Measurements from ENCODE around the gene ARHGEF2. TPM values are rescaled to one million over a fixed set of nuclear protein-coding genes. Genes with fewer than 3 reads are reported as not detected.

Gene ARHGEF2
- total RNA-seq, 2 experiments from 2014 or later: 147 to 150 TPM

- H3K4me1 Mint-ChIP-seq (ENCODE audit: low read depth): peaks cover 8% of the 10 kb centered on the region
- ATAC-seq: no peak
- H3K36me3 Mint-ChIP-seq (ENCODE audit: low read depth): peaks cover 52% of the 10 kb centered on the region
- intact Hi-C loops (cut with micrococcal nuclease): no loop called here
- ChIA-PET POLR2A (interaction anchor here (1.0 kb wide), 1 partner anchor 78 kb away, joined by 3 read pairs; no protein-coding TSS in a partner anchor), CTCF (no interaction called here)
- no peak for TF ChIP-seq CTCF (IDR thresholded peaks at IDR 0.05)
- H3K27ac Mint-ChIP-seq: no peak overlapping the region
- H3K4me3 Mint-ChIP-seq: no peak overlapping the region
- DNase-seq: no peak
- H3K27me3 Mint-ChIP-seq: no peaks in the 10 kb centered on the region
- H3K9me3 Mint-ChIP-seq: no peaks in the 10 kb centered on the region
Observed at GRCh38 chr1:156012051-156012817, 33.9 kb upstream of the ARHGEF2 start.

- TF ChIP-seq CTCF (IDR thresholded peaks at IDR 0.05): no peak
- ATAC-seq: no peak
- Mint-ChIP-seq H3K27me3 (no peaks in the 10 kb centered on the region), H3K4me1 (ENCODE audit: low read depth) (peaks cover 17% of the 10 kb centered on the region), H3K27ac (peak overlapping the region; percentile 7), H3K36me3 (ENCODE audit: low read depth) (peaks cover 45% of the 10 kb centered on the region), H3K9me3 (no peaks in the 10 kb centered on the region), H3K4me3 (no peak overlapping the region)
- intact Hi-C loops (cut with micrococcal nuclease): no loop called here
- no peak for DNase-seq
- ChIA-PET POLR2A (interaction anchor here (1.2 to 3.7 kb wide), 2 partner anchors 10 to 14 kb away, joined by 3 to 17 read pairs; partner anchors contain the start of gene SSR2), CTCF (no interaction called here)
Observed at GRCh38 chr1:156009404-156009803, 31.1 kb upstream of the ARHGEF2 start.

GRCh38 chr1:156006666-156007376 is 28.5 kb upstream of the ARHGEF2 start:
- Mint-ChIP-seq H3K9me3 (no peaks in the 10 kb centered on the region), H3K27me3 (no peaks in the 10 kb centered on the region), H3K4me3 (no peak overlapping the region), H3K4me1 (ENCODE audit: low read depth) (peaks cover 16% of the 10 kb centered on the region), H3K27ac (peak overlapping the region; percentile 48), H3K36me3 (ENCODE audit: low read depth) (peaks cover 31% of the 10 kb centered on the region)
- no peak for TF ChIP-seq CTCF (IDR thresholded peaks at IDR 0.05)
- DNase-seq (no peak), ATAC-seq (no peak)
- intact Hi-C loops (cut with micrococcal nuclease): no loop called here
- POLR2A ChIA-PET: interaction anchor here (0.7 to 1.3 kb wide), 4 partner anchors 16 to 60 kb away, joined by 3 to 6 read pairs (median 4); no protein-coding TSS in a partner anchor
- CTCF ChIA-PET: interaction anchor here (1.3 to 3.1 kb wide), 4 partner anchors 10 to 73 kb away, joined by 4 to 12 read pairs (median 6); partner anchors contain the start of gene KHDC4

- ChIA-PET POLR2A (interaction anchor here (0.6 to 1.0 kb wide), 3 partner anchors 10 to 62 kb away, joined by 3 read pairs; no protein-coding TSS in a partner anchor), CTCF (interaction anchor here (1.0 to 1.9 kb wide), 7 partner anchors 15 to 126 kb away, joined by 3 to 6 read pairs (median 4); no protein-coding TSS in a partner anchor)
- Mint-ChIP-seq H3K36me3 (ENCODE audit: low read depth) (peaks cover 17% of the 10 kb centered on the region), H3K9me3 (no peaks in the 10 kb centered on the region), H3K4me3 (no peak overlapping the region), H3K27me3 (no peaks in the 10 kb centered on the region), H3K27ac (peak overlapping the region; percentile 64), H3K4me1 (ENCODE audit: low read depth) (peaks cover 16% of the 10 kb centered on the region)
- ATAC-seq: peak; percentile 85
- DNase-seq: peak; percentile 48
- no peak for TF ChIP-seq CTCF (IDR thresholded peaks at IDR 0.05)
- intact Hi-C loops (cut with micrococcal nuclease): no loop called here
Observed at GRCh38 chr1:156004843-156005584, 26.7 kb upstream of the ARHGEF2 start.
